HG02884 (cell line): ENCODE results near the gene TLN1.

Source experiments
- ATAC-seq: cut with Tn5 transposase; IDR thresholded peaks from one replicate; pipeline ENCODE4 v1.9.1; 2021; ENCODE audit warnings: mild to moderate bottlenecking, moderate library complexity; ENCODE audit not compliant: unreplicated experiment

TLN1 gene

DNA sequence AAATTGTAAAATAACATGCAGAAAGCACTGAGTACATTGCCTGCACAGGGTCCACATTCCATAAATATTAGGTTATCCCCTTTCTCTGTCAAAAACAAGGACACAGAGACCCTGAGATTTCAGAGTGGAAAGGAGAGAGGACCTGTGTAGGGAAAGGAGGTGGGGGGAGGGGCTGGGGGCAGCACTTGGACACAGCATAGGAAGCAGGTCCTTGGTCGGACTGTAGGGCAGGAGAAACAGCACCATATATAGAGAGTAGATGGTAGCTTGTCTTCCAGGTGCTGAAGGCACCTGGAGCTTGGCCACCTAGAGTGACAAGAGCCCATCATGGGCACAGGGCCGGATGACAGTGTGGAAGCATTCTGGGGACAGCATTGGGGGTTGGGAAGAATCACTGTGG lies 44.7 kb downstream of the TLN1 start:
- ATAC-seq, result no peak

DNA sequence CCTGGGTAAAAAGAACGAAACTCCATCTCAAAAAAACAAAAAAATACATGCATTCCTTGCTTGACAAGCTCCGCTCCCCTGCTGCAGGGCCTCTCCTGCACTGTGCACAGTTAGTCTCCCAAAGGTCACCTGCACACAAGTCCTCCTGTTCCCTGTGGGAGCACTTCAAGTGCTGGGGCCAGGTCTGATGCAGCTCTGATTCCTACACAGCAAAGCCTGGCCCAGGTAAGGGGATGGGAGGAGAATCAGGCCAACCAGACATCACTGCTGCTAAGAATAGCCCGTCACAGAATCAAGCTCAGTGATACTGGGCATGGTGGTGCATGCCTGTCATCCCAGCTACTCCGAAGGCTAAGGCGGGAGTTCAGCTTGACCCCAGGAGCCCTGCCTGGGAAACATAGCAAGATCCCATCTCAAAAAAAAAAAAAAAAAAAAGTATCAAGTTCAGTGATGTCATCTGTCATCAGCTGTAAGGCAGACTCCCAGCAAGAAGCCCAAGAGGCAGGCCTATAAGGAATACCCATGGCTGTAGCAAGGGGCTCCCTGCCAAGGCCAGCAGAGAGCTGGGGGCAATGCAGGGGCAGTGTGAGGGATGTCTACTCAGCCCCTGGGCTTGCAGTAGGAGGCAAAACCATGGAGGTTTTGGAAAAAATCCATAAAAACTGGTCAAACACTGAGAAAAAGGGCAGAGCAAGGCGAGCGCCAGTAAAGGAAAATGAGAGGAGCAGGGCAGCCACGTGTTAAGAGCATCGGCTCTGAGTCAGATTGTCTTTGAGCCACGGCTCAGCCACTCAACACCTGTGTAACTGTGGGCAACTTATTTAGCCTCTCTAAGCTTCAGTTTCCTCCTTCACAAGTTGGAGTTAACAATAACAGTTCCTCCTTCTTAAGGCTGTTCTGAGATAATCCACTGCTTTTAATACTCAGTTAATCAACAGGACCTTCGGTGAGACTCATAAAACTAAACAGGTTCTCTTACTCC lies 45.5 kb downstream of the TLN1 start:
- no peak for ATAC-seq

DNA sequence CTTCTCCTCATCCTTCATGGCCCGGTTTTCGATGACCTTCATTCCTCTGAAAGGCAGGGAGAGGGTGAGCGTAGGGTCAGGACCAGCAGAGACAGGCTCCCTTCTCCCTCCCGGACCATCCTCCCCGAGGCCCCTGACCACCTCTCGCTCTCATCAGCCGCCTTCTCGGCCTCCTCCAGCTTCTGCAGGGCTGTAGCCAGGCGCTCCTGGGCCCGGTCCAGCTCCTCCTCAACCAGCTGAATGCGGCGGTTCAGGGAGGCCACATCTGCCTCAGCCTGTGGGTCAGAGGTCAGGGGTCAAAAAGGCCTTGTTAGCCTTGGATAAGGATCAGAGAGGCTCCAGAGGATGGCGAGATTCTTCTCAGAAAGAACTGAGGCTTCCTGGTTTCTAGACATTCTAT lies 46.5 kb downstream of the TLN1 start:
- ATAC-seq, result no peak

DNA sequence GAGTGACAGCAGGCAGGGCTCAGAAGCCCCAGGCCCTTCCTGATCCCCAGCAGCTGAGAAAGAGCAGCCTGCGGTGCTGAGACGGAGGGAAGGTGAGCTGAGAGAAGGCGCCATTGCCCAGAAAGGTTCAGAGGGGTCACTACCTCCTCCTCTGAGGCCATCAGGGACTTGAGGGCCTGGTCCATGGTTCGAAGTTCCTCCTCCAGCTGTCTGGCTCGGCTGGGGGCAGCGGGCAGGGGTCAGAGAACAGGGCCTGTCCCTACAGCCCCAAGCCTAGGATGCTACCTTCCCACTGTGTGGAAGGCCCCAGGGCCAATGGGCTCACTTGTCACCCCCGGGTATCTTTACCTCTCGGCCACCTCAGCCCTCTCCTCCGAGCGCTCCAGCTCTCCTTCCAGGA lies 47.1 kb downstream of the TLN1 start:
- ATAC-seq, result no peak

DNA sequence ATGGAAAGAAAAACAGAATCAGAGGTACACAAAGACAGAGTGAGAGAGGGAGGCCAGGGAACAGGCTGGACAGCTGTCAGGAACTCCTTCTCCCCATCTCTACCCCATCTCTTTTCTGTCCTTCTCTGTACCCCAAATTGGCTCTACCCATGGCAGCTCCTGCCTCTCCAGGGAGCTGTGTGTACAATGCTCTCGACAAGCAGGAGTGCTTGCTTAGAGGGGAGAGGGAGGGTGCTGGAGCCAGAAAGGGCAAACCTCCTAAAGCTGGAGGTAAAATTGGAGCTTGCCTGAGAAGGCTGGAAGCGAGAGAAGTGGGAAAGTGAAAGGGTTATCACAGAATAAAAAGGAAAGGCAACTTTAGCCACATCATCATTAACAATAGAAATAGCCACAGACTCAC lies 48.7 kb downstream of the TLN1 start:
- ATAC-seq, result no peak

DNA sequence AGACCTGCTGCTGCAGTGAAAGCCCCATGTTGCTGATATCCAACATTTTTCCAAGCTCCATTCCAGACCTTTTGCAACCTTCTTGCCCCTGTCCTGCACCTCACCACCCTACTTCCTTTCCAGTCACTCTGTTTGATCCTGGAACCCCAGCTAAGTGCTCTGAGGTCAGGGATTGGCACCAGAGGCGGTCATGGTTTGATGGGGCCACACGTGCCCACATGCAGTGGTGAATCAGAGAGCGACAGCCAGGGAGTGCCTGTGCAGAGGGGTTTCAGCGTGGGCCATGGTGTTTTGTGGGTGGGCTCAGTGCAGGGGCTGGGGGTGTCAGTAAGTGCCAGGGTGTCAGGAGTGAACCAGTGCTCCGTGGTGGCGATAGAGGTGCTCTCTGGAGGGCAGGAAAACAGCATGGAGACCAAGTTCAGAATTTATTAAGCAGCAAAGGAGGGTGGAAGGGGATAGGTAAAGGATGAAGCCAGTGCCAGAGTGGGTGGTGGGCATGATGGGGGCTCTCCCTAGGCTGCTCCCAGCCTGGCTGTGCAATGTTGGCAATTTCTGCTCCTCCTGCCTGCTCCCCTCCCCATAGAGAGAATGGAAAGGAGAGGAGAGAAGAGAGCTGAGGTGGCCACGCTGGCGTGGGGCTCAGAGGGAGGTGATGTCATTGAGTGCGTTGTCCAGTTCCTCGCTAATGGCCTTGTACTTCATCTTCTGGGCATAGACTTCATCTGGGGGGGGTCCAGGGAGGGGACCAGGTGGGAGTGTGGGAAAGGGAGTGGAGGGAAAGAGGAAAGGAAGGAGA lies 49.3 kb downstream of the TLN1 start:
- no peak for ATAC-seq

DNA sequence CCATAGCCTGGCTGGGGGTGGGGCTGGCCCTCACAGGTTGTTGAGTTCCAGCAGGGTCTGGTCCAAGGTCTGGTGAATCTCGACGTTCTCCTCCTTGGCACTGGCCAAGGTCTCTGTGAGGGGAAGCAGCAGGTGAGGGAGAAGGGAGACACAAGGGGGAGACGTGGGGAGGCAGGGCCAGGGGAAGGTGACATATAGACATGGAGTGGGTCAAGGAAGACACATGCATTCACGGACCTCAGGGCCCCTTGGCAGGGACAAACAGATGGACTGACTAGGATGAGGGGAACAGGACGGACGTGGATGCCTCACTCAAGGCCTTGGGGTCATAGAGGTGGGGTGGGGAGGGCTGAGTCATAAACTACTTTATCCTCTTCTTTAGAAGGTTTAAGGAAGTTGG lies 49.9 kb downstream of the TLN1 start:
- no peak for ATAC-seq

DNA sequence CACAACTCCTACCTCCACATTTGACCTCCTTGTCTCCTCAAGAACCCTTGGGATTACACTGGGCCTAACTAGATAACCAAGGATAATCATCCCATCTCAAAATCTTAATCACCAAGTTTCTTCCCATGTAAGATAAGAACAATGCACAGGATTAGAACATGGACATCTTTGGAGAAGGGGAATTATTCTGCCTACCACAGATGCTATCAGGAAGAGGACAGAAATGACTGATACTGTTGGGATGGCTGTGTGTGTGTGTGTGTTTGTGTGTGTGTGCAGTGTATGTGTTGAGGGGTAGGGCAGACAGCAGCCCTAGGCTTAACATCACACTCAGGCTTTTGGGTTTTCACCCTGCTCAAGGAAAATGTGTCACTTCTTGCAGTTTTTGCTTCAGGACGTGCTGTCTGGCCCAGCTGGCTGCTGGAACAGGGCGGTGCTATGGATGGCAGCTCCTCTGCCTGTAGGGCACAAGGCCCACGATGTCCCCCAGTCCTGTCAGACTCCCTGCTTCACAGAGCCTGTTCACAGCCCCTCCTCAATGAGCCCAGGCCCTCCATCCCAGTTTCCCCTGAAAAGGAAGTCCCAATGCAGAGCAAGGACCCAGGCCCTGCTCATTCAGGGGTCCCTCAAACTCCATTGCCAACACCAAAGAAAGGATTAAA lies 50.5 kb downstream of the TLN1 start:
- ATAC-seq, result no peak

DNA sequence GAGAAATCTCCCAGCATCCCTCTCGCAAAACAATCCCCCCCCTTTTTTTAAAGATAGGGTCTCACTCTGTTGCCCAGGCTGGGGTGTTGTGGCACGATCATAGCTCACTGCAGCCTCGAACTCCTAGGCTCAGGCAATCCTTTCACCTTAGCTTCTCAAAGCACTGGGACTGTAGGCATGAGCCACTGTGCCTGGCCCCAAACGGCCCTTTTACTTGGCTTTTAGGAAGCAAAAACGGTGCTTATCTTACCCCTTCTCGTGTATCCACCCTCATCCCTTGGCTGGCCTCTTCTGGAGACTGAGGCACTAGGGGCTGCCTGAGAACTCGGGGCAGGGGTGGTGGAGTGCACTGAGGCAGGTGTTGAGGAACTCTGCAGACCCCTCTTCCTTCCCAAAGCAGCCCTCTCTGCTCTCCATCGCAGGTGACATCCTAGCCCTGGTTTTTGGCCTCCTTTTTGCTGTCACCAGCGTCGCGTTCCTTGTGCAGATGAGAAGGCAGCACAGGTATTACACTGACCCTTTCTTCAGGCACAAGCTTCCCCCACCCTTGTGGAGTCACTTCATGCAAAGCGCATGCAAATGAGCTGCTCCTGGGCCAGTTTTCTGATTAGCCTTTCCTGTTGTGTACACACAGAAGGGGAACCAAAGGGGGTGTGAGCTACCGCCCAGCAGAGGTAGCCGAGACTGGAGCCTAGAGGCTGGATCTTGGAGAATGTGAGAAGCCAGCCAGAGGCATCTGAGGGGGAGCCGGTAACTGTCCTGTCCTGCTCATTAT lies 51.5 kb downstream of the TLN1 start:
- no peak for ATAC-seq

DNA sequence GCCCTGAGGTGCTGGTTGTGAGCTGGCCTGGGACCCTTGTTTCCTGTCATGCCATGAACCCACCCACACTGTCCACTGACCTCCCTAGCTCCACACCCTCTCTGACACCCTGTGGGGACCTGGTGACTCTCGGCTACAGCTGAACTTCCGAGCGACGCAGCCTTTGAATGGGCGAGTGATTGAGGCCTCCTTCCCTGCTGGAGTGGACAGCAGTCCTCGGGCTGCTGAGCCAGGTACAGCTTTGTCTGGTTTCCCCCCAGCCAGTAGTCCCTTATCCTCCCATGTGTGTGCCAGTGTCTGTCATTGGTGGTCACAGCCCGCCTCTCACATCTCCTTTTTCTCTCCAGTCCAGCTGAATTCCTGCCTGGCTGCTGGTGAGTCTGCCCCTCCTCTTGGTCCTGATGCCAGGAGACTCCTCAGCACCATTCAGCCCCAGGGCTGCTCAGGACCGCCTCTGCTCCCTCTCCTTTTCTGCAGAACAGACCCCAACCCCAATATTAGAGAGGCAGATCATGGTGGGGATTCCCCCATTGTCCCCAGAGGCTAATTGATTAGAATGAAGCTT lies 52.1 kb downstream of the TLN1 start:
- no peak for ATAC-seq

DNA sequence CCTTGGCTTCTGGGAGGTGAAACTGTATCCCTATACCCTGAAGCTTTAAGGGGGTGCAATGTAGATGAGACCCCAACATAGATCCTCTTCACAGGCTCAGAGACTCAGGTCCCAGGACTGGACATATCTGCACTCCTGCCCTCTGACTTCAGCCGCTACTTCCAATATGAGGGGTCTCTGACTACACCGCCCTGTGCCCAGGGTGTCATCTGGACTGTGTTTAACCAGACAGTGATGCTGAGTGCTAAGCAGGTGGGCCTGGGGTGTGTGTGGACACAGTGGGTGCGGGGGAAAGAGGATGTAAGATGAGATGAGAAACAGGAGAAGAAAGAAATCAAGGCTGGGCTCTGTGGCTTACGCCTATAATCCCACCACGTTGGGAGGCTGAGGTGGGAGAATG lies 52.9 kb downstream of the TLN1 start:
- ATAC-seq, result no peak

DNA sequence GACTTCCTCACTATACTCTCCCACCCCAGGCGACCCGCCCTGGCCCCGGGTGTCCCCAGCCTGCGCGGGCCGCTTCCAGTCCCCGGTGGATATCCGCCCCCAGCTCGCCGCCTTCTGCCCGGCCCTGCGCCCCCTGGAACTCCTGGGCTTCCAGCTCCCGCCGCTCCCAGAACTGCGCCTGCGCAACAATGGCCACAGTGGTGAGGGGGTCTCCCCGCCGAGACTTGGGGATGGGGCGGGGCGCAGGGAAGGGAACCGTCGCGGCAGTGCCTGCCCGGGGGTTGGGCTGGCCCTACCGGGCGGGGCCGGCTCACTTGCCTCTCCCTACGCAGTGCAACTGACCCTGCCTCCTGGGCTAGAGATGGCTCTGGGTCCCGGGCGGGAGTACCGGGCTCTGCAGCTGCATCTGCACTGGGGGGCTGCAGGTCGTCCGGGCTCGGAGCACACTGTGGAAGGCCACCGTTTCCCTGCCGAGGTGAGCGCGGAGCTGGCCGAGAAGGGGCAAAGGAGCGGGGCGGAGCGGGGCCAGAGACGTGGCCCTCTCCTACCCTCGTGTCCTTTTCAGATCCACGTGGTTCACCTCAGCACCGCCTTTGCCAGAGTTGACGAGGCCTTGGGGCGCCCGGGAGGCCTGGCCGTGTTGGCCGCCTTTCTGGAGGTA lies 56.1 kb downstream of the TLN1 start:
- no peak for ATAC-seq

DNA sequence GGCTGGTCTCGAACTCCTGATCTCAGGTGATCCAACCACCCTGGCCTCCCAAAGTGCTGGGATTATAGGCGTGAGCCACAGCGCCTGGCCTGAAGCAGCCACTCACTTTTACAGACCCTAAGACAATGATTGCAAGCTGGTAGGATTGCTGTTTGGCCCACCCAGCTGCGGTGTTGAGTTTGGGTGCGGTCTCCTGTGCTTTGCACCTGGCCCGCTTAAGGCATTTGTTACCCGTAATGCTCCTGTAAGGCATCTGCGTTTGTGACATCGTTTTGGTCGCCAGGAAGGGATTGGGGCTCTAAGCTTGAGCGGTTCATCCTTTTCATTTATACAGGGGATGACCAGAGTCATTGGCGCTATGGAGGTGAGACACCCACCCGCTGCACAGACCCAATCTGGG lies 56.8 kb downstream of the TLN1 start:
- ATAC-seq, result no peak

DNA sequence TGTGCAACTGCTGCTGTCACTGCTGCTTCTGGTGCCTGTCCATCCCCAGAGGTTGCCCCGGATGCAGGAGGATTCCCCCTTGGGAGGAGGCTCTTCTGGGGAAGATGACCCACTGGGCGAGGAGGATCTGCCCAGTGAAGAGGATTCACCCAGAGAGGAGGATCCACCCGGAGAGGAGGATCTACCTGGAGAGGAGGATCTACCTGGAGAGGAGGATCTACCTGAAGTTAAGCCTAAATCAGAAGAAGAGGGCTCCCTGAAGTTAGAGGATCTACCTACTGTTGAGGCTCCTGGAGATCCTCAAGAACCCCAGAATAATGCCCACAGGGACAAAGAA lies 58.0 kb downstream of the TLN1 start:
- no peak for ATAC-seq

DNA sequence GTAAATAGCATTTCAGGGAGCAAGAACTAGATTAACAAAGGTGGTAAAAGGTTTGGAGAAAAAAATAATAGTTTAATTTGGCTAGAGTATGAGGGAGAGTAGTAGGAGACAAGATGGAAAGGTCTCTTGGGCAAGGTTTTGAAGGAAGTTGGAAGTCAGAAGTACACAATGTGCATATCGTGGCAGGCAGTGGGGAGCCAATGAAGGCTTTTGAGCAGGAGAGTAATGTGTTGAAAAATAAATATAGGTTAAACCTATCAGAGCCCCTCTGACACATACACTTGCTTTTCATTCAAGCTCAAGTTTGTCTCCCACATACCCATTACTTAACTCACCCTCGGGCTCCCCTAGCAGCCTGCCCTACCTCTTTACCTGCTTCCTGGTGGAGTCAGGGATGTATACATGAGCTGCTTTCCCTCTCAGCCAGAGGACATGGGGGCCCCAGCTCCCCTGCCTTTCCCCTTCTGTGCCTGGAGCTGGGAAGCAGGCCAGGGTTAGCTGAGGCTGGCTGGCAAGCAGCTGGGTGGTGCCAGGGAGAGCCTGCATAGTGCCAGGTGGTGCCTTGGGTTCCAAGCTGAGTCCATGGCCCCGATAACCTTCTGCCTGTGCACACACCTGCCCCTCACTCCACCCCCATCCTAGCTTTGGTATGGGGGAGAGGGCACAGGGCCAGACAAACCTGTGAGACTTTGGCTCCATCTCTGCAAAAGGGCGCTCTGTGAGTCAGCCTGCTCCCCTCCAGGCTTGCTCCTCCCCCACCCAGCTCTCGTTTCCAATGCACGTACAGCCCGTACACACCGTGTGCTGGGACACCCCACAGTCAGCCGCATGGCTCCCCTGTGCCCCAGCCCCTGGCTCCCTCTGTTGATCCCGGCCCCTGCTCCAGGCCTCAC lies 58.6 kb downstream of the TLN1 start, which contains the start of gene CA9:
TSS of gene CA9 (plus strand) at position 797 of the 893 bp plus-strand sequence. CDS start at position 829, 32 bp downstream.
- no peak for ATAC-seq

DNA sequence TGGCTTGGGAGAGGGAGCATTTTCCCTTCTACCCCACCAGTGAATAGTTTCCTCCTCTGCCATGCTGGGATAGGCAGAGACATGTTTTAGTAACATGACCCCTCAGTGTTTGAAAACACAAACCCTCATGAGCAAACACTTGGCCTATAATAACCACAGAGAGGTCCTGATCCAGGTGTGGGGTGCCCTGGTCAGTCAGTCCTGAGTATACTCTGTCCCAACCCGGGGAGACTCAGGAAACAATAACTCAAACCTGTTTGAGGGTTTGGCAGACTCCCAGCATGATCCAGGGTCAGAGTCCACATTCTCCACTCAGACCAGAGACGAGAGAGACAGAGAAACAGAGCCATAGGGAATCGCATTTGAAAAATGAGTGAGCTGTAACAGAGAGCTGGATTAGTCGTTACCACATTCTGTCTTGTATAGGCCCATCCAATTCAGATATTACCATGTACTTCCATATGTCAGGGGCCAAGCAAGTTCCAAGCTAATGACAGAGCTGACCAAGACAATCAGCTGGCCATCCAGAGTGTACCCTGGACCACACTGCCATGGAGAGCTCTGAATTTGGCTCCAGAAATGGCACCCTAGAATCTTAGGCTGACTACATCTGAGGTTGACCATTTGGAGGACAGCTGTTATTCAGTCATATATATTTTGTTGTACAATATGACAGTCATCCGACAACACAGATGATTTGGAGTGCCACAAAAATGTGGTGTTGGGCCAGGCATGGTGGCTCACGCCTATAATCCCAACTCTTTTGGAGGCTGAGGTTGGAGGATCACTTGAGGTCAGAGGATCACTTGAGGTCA lies 62.5 kb downstream of the TLN1 start:
- ATAC-seq, result no peak

DNA sequence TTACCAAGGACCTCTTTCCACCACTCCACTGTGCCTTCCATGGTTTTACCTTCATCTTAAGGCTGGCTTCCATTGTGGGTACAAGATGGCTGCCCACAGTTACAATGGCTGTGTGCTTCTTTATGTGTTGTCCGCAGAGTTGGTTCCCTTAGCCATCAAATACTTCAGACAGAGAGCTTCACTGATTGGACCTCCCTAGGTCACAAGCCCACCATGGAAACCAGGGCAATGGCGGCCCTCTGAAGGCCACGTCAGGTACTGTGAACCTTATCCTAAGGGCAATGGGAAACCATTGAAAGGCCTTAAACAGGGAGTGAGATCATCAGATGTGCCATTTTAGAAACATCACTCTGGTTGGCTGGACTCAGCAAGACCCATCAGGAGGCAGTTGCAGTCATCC lies 64.1 kb downstream of the TLN1 start:
- ATAC-seq, result no peak

DNA sequence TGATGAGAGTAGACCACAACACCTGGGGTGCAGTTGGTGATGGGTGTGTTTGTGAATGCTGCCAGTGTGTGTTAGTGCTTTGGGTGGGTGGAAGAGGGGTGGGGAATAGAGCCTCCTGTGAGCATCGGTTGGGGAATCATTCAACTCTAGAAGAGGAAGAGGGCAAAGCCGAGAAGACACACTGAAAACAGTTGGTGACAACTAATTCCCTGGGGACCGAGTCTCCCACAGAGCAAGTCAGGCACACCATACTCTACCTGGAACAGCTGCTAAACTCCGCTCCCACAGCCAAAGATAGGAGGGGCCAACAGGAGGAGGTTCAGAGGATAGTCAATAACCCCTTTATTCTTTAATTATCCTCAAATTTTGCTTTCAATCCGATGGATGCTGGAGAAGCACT lies 65.4 kb downstream of the TLN1 start:
- ATAC-seq, result no peak
